Trophoblast cell (in vitro differentiated cells and primary cell): ENCODE measurements around the gene OBSL1.

Experiments used
- DNase-seq, 2 donors: peaks; one replicate each; pipeline ENCODE4 v3.0.0-alpha.2; 2016
- H2AFZ ChIP-seq: 2 replicates; pipeline ENCODE4 v1.6.1; 2013; ENCODE audit warnings: low read length, moderate library complexity, mild to moderate bottlenecking; ENCODE audit not compliant: insufficient read depth, poor library complexity
- H2AK5ac ChIP-seq: 2 replicates; pipeline ENCODE4 v1.6.1; 2013; ENCODE audit warnings: mild to moderate bottlenecking, low read length
- H2BK120ac ChIP-seq: 2 replicates; pipeline ENCODE4 v1.6.1; 2013; ENCODE audit warnings: low read length, mild to moderate bottlenecking, moderate library complexity; ENCODE audit not compliant: insufficient read depth, poor library complexity
- H2BK12ac ChIP-seq: 2 replicates; pipeline ENCODE4 v1.6.1; 2013; ENCODE audit warnings: mild to moderate bottlenecking, low read length, moderate library complexity
- H2BK5ac ChIP-seq: 2 replicates; pipeline ENCODE4 v1.6.1; 2013; ENCODE audit warnings: low read length, low read depth, moderate library complexity, mild to moderate bottlenecking; ENCODE audit not compliant: poor library complexity
- H3K14ac ChIP-seq: 2 replicates; pipeline ENCODE4 v1.6.1; 2013; ENCODE audit warnings: mild to moderate bottlenecking, low read length
- H3K18ac ChIP-seq: 2 replicates; pipeline ENCODE4 v1.6.1; 2013; ENCODE audit warnings: mild to moderate bottlenecking, low read length
- H3K23ac ChIP-seq: 2 replicates; pipeline ENCODE4 v1.6.1; 2013; ENCODE audit warnings: low read length
- H3K27ac ChIP-seq: 2 replicates; pipeline ENCODE4 v1.5.1; 2013; ENCODE audit warnings: low read depth, mild to moderate bottlenecking, inconsistent platforms, low read length, moderate library complexity
- H3K27me3 ChIP-seq: 2 replicates; pipeline ENCODE4 v1.6.1; 2013; ENCODE audit warnings: inconsistent platforms, mild to moderate bottlenecking, low read length, moderate library complexity; ENCODE audit not compliant: insufficient read depth
- H3K36me3 ChIP-seq, 2 experiments: 1 replicate in 1 of 2; 2 replicates in 1 of 2; pipeline ENCODE4 v1.6.1; 2013; ENCODE audit warnings: low read length in 2 of 2, mild to moderate bottlenecking in 2 of 2, moderate library complexity in 1 of 2; ENCODE audit not compliant: insufficient read depth in 2 of 2, control insufficient read depth in 1 of 2
- H3K4ac ChIP-seq: 2 replicates; pipeline ENCODE4 v1.6.1; 2013; ENCODE audit warnings: low read depth, mild to moderate bottlenecking, low read length, moderate library complexity
- H3K4me1 ChIP-seq, 2 experiments: 1 replicate in 1 of 2; 2 replicates in 1 of 2; pipeline ENCODE4 v1.6.1; 2013; ENCODE audit warnings: low read length in 2 of 2, mild to moderate bottlenecking in 2 of 2, moderate library complexity in 1 of 2; ENCODE audit not compliant: insufficient read depth in 2 of 2, control insufficient read depth in 1 of 2
- H3K4me2 ChIP-seq: 2 replicates; pipeline ENCODE4 v1.6.1; 2013; ENCODE audit warnings: inconsistent platforms, mild to moderate bottlenecking, low read length, moderate library complexity
- H3K4me3 ChIP-seq: 2 replicates; pipeline ENCODE4 v1.5.1; 2013; ENCODE audit warnings: mild to moderate bottlenecking, low read depth, low read length, inconsistent platforms
- H3K79me1 ChIP-seq: one replicate; pipeline ENCODE4 v1.6.1; 2013; ENCODE audit warnings: low read length
- H3K79me2 ChIP-seq: 2 replicates; pipeline ENCODE4 v1.6.1; 2013; ENCODE audit warnings: low read length, mild to moderate bottlenecking; ENCODE audit not compliant: control insufficient read depth, insufficient read depth, poor library complexity
- H3K9ac ChIP-seq: 2 replicates; pipeline ENCODE4 v1.6.1; 2013; ENCODE audit warnings: mild to moderate bottlenecking, low read length
- H3K9me3 ChIP-seq: 2 replicates; pipeline ENCODE4 v1.6.1; 2013; ENCODE audit warnings: low read depth, mild to moderate bottlenecking, control low read depth, inconsistent platforms, low read length; ENCODE audit not compliant: insufficient read depth
- H4K12ac ChIP-seq: 2 replicates; pipeline ENCODE4 v1.6.1; 2013; ENCODE audit warnings: low read depth, mild to moderate bottlenecking, low read length, moderate library complexity
- H4K8ac ChIP-seq: 2 replicates; pipeline ENCODE4 v1.6.1; 2013; ENCODE audit warnings: low read depth, mild to moderate bottlenecking, low read length, moderate library complexity
- H4K91ac ChIP-seq: one replicate; pipeline ENCODE4 v1.6.1; 2013; ENCODE audit warnings: low read depth, mild to moderate bottlenecking, low read length, moderate library complexity
- WGBS: extraction: QIAGEN DNeasy Blood & Tissue Kit; methylation state at CpG from one replicate; pipeline ENCODE4 v1.1.7; 2013; ENCODE audit warnings: missing lambda C conversion rate; ENCODE audit not compliant: insufficient read length, insufficient coverage; ENCODE audit errors: extremely low coverage; 5-methylcytosine and 5-hydroxymethylcytosine counted together

OBSL1 gene

GRCh38 chr2:219574484-219575311 is 3.4 kb upstream of the OBSL1 start:
- no peak overlapping the region for H4K8ac ChIP-seq
- H3K14ac ChIP-seq: peak overlapping the region; percentile 9
- H3K9me3 ChIP-seq: peaks cover 2% of the 10 kb centered on the region
- H3K27me3 ChIP-seq: no peaks in the 10 kb centered on the region
- peak overlapping the region; percentile 26 for H4K91ac ChIP-seq
- peak overlapping the region; percentile 35 for H2BK120ac ChIP-seq
- H3K79me2 ChIP-seq: peaks cover 16% of the 10 kb centered on the region
- peak overlapping the region; percentile 70 for H2AK5ac ChIP-seq
- peaks cover 33% of the 10 kb centered on the region for H3K79me1 ChIP-seq
- H3K4me3 ChIP-seq: no peak overlapping the region
- peaks cover 2 to 3% of the 10 kb centered on the region in 2 experiments for H3K36me3 ChIP-seq
- H4K12ac ChIP-seq: no peak overlapping the region
- H2BK5ac ChIP-seq: no peak overlapping the region
- no peak overlapping the region for H3K23ac ChIP-seq
- H3K4me1 ChIP-seq: peaks cover 32 to 42% of the 10 kb centered on the region in 2 experiments
- H3K4me2 ChIP-seq: no peak overlapping the region
- H2AFZ ChIP-seq: no peak overlapping the region
- H3K4ac ChIP-seq: no peak overlapping the region
- peak overlapping the region; percentile 38 for H2BK12ac ChIP-seq
- H3K18ac ChIP-seq: peak overlapping the region; percentile 38
- no CpG with 5 or more reads among the region's 22 CpGs for WGBS
- no peak overlapping the region for H3K27ac ChIP-seq
- DNase-seq: no peak
- H3K9ac ChIP-seq: no peak overlapping the region

GRCh38 chr2:219573166-219573565 is 1.8 kb upstream of the OBSL1 start:
- H3K4me3 ChIP-seq: no peak overlapping the region
- no peaks in the 10 kb centered on the region for H3K27me3 ChIP-seq
- H2BK12ac ChIP-seq: peak overlapping the region; percentile 82
- peak overlapping the region; percentile 59 for H3K18ac ChIP-seq
- DNase-seq: peak in 1 of 2 donors; percentile 8
- peak overlapping the region; percentile 96 for H2BK120ac ChIP-seq
- peaks cover 26 to 39% of the 10 kb centered on the region in 2 experiments for H3K4me1 ChIP-seq
- no peak overlapping the region for H3K9ac ChIP-seq
- peak overlapping the region; percentile 26 for H4K8ac ChIP-seq
- no CpG with 5 or more reads among the region's 5 CpGs for WGBS
- peak overlapping the region; percentile 72 for H4K91ac ChIP-seq
- no peak overlapping the region for H4K12ac ChIP-seq
- no peak overlapping the region for H3K23ac ChIP-seq
- H2AFZ ChIP-seq: no peak overlapping the region
- H3K79me2 ChIP-seq: peaks cover 16% of the 10 kb centered on the region
- H3K4ac ChIP-seq: peak overlapping the region; percentile 55
- H3K9me3 ChIP-seq: peaks cover 2% of the 10 kb centered on the region
- H3K79me1 ChIP-seq: peaks cover 36% of the 10 kb centered on the region
- no peak overlapping the region for H3K4me2 ChIP-seq
- H3K36me3 ChIP-seq: peaks cover 3 to 5% of the 10 kb centered on the region in 2 experiments
- H2AK5ac ChIP-seq: peak overlapping the region; percentile 78
- peak overlapping the region; percentile 58 for H3K14ac ChIP-seq
- H2BK5ac ChIP-seq: peak overlapping the region; percentile 35
- no peak overlapping the region for H3K27ac ChIP-seq

GRCh38 chr2:219572237-219573001 is 1.1 kb upstream of the OBSL1 start, which contains the start of gene INHA:
Gene INHA, plus strand, starts transcription at chr2:219572310. Its CDS starts 65 bp downstream, at chr2:219572375.
- peak within 1 kb of the TSS; percentile 96 for H2BK120ac ChIP-seq
- H3K18ac ChIP-seq: peak within 1 kb of the TSS; percentile 95
- H2BK5ac ChIP-seq: peak within 1 kb of the TSS; percentile 99
- no peak within 1 kb of the TSS for H3K9ac ChIP-seq
- peak within 1 kb of the TSS; percentile 48 for H2AFZ ChIP-seq
- DNase-seq: peak in 1 of 2 donors; percentile 27
- peak within 1 kb of the TSS; percentile 68 for H3K4ac ChIP-seq
- no peaks in the 10 kb centered on the region for H3K27me3 ChIP-seq
- peak within 1 kb of the TSS; percentile 99 for H3K27ac ChIP-seq
- H4K91ac ChIP-seq: peak within 1 kb of the TSS; percentile 99
- H2AK5ac ChIP-seq: peak within 1 kb of the TSS; percentile 78
- H3K36me3 ChIP-seq: peaks cover 10 to 13% of the 10 kb centered on the region in 2 experiments
- peaks cover 26 to 41% of the 10 kb centered on the region in 2 experiments for H3K4me1 ChIP-seq
- peak within 1 kb of the TSS; percentile 33 for H4K12ac ChIP-seq
- H3K79me1 ChIP-seq: peaks cover 36% of the 10 kb centered on the region
- H3K23ac ChIP-seq: no peak within 1 kb of the TSS
- H3K14ac ChIP-seq: peak within 1 kb of the TSS; percentile 87
- peak within 1 kb of the TSS; percentile 76 for H4K8ac ChIP-seq
- H3K9me3 ChIP-seq: peaks cover 2% of the 10 kb centered on the region
- peak within 1 kb of the TSS; percentile 98 for H2BK12ac ChIP-seq
- H3K79me2 ChIP-seq: peaks cover 16% of the 10 kb centered on the region
- no CpG with 5 or more reads among the region's 13 CpGs for WGBS
- peak within 1 kb of the TSS; percentile 66 for H3K4me2 ChIP-seq
- H3K4me3 ChIP-seq: peak within 1 kb of the TSS; percentile 98

GRCh38 chr2:219570924-219571310 is 422 bp downstream of the OBSL1 start:
- H2BK5ac ChIP-seq: peak overlapping the region; percentile 99
- H3K36me3 ChIP-seq: peaks cover 23 to 27% of the 10 kb centered on the region in 2 experiments
- H3K4me2 ChIP-seq: peak overlapping the region; percentile 84
- peak overlapping the region; percentile 99 for H4K91ac ChIP-seq
- H3K18ac ChIP-seq: peak overlapping the region; percentile 100
- H4K8ac ChIP-seq: peak overlapping the region; percentile 95
- peak overlapping the region; percentile 98 for H3K4me3 ChIP-seq
- H3K14ac ChIP-seq: peak overlapping the region; percentile 100
- H3K23ac ChIP-seq: no peak overlapping the region
- H2BK12ac ChIP-seq: peak overlapping the region; percentile 78
- peaks cover 16% of the 10 kb centered on the region for H3K79me2 ChIP-seq
- H3K4me1 ChIP-seq: peaks cover 17 to 35% of the 10 kb centered on the region in 2 experiments
- no peaks in the 10 kb centered on the region for H3K27me3 ChIP-seq
- peak overlapping the region; percentile 94 for H2AFZ ChIP-seq
- peak overlapping the region; percentile 98 for H3K9ac ChIP-seq
- H3K27ac ChIP-seq: peak overlapping the region; percentile 99
- peaks cover 36% of the 10 kb centered on the region for H3K79me1 ChIP-seq
- peaks cover 2% of the 10 kb centered on the region for H3K9me3 ChIP-seq
- DNase-seq: peak in 1 of 2 donors; percentile 20
- peak overlapping the region; percentile 99 for H2BK120ac ChIP-seq
- whole genome bisulfite sequencing: no CpG with 5 or more reads among the region's 55 CpGs
- H4K12ac ChIP-seq: peak overlapping the region; percentile 96
- peak overlapping the region; percentile 88 for H2AK5ac ChIP-seq
- H3K4ac ChIP-seq: peak overlapping the region; percentile 44
